HG03354 (cell line): ENCODE data around the gene ROR1.

ENCODE experiments used
- ATAC-seq: cut with Tn5 transposase; IDR thresholded peaks from one replicate; pipeline ENCODE4 v1.9.1; 2021; ENCODE audit warnings: mild to moderate bottlenecking; ENCODE audit not compliant: unreplicated experiment, poor library complexity, severe bottlenecking

ROR1 gene

GRCh38 chr1:63945943-63946342 lies 172.1 kb downstream of the ROR1 start:
- no peak for ATAC-seq

GRCh38 chr1:63946866-63947491 lies 173.2 kb downstream of the ROR1 start:
- no peak for ATAC-seq

GRCh38 chr1:63947904-63948303 lies 174.1 kb downstream of the ROR1 start:
- no peak for ATAC-seq

- no peak for ATAC-seq
Observed at GRCh38 chr1:63950023-63950422, 176.2 kb downstream of the ROR1 start.

GRCh38 chr1:63951059-63951946 lies 177.5 kb downstream of the ROR1 start:
- no peak for ATAC-seq

- ATAC-seq, result no peak
Observed at GRCh38 chr1:63954187-63954586, 180.4 kb downstream of the ROR1 start.

GRCh38 chr1:63955370-63956145 lies 181.7 kb downstream of the ROR1 start:
- no peak for ATAC-seq

GRCh38 chr1:63958556-63958955 lies 184.7 kb downstream of the ROR1 start:
- no peak for ATAC-seq

- ATAC-seq, result no peak
Observed at GRCh38 chr1:63960326-63960725, 186.5 kb downstream of the ROR1 start.

GRCh38 chr1:63966016-63966415 lies 192.2 kb downstream of the ROR1 start:
- ATAC-seq, result no peak

- ATAC-seq, result no peak
Observed at GRCh38 chr1:63967901-63968300, 194.1 kb downstream of the ROR1 start.

GRCh38 chr1:63968663-63969440 lies 195.0 kb downstream of the ROR1 start:
- no peak for ATAC-seq

- no peak for ATAC-seq
Observed at GRCh38 chr1:63969441-63969901, 195.7 kb downstream of the ROR1 start.

GRCh38 chr1:63971557-63971956 lies 197.7 kb downstream of the ROR1 start:
- no peak for ATAC-seq

- ATAC-seq, result no peak
Observed at GRCh38 chr1:63973005-63973419, 199.2 kb downstream of the ROR1 start.

GRCh38 chr1:63974966-63975365 lies 201.1 kb downstream of the ROR1 start:
- no peak for ATAC-seq

- no peak for ATAC-seq
Observed at GRCh38 chr1:63975481-63975880, 201.7 kb downstream of the ROR1 start.

GRCh38 chr1:63976006-63976405 lies 202.2 kb downstream of the ROR1 start:
- no peak for ATAC-seq

GRCh38 chr1:63977466-63977865 lies 203.6 kb downstream of the ROR1 start:
- no peak for ATAC-seq
